ENCODE measurements around the gene SLC39A9. TPM values are rescaled to one million over a fixed set of nuclear protein-coding genes. Genes with fewer than 3 reads are reported as not detected.

The SLC39A9 gene
- total and polyA plus RNA-seq, 2 of the 4 experiments (the other 2 are of a cell fraction) = 41.4 to 168 TPM

GRCh38 chr14:69451941-69452340, 53.4 kb downstream of the SLC39A9 start:
- ChIA-PET POLR2A (ENCODE audit: unreplicated experiment) (no interaction called here), CTCF (interaction anchor here (1.1 kb wide), 1 partner anchor 8 kb away, joined by 6 read pairs; no protein-coding TSS in a partner anchor)
- Histone ChIP-seq H4K5ac (ENCODE audit: low read depth, low read length) (no peak overlapping the region), H2AK9ac (replicated peaks; ENCODE audit: low read depth, low read length, poor library complexity) (no peak overlapping the region), H2BK120ac (ENCODE audit: low read depth, low read length) (no peak overlapping the region), H3K56ac (ENCODE audit: extremely low read depth, insufficient read depth, low read length) (no peak overlapping the region), H3K4me1 (ENCODE audit: control insufficient read depth, insufficient read depth, low read length) (no peaks in the 10 kb centered on the region), H2BK20ac (ENCODE audit: low read depth, low read length) (no peak overlapping the region), H3K79me1 (ENCODE audit: low read depth in 1 of 2, low read length in 2 of 2) (peaks cover 16 to 18% of the 10 kb centered on the region in 2 experiments), H2AFZ (replicated peaks; ENCODE audit: low read length, poor library complexity) (no peak overlapping the region), H4K8ac (ENCODE audit: low read depth in 2 of 2, low read length in 2 of 2) (no peak overlapping the region), H3K27me3 (ENCODE audit: control insufficient read depth, insufficient read depth, low read length) (no peaks in the 10 kb centered on the region), H3K4me2 (ENCODE audit: low read depth, low read length) (no peak overlapping the region), H3K27ac (ENCODE audit: insufficient read depth, low read length) (no peak overlapping the region), H3K9me3 (ENCODE audit: control insufficient read depth, insufficient read depth, low read length) (no peaks in the 10 kb centered on the region), H4K20me1 (ENCODE audit: insufficient read depth, low read length) (no peaks in the 10 kb centered on the region; the same call in 1 of the 2 replicates), H3K9ac (ENCODE audit: low read depth, low read length) (no peak overlapping the region), H2AK5ac (ENCODE audit: low read depth, low read length) (no peak overlapping the region), H3K36me3 (ENCODE audit: control insufficient read depth, insufficient read depth, low read length) (peaks cover 8% of the 10 kb centered on the region), H4K91ac (ENCODE audit: insufficient read depth, low read depth, low read length) (no peak overlapping the region), H3K23ac (ENCODE audit: low read depth, low read length) (no peak overlapping the region), H3K4ac (ENCODE audit: low read depth, low read length) (no peak overlapping the region), H2BK5ac (ENCODE audit: low read depth, low read length, poor library complexity, severe bottlenecking) (no peak overlapping the region), H3K14ac (replicated peaks; ENCODE audit: low read depth, low read length) (no peak overlapping the region), H3K9me1 (ENCODE audit: insufficient read depth, low read length) (no peaks in the 10 kb centered on the region; the same call in 1 of the 2 replicates), H3K4me3 (ENCODE audit: insufficient read depth, low read depth, low read length) (no peak overlapping the region), H2BK15ac (ENCODE audit: low read depth, low read length) (no peak overlapping the region), H3K18ac (ENCODE audit: low read depth, low read length) (no peak overlapping the region)
- intact Hi-C loops (cut with micrococcal nuclease) = no loop called here
- ATAC-seq (ENCODE audit: low read depth) (no peak), DNase-seq (no peak)
- in situ Hi-C loops (cut with MboI; ENCODE audit: low sequenced_read_pairs) = no loop called here
- TF ChIP-seq CHD1 (IDR thresholded peaks at IDR 0.05; ENCODE audit: low read depth, low read length) (no peak), SMC3 (IDR thresholded peaks at IDR 0.05; ENCODE audit: low read depth, low read length) (no peak), NFE2L2 (IDR thresholded peaks at IDR 0.05; ENCODE audit: low read depth, low read length) (no peak), RCOR1 (IDR thresholded peaks at IDR 0.05; ENCODE audit: insufficient replicate concordance, low read length) (no peak), MXI1 (IDR thresholded peaks at IDR 0.05; ENCODE audit: borderline replicate concordance, low read depth, low read length) (no peak), MAZ (IDR thresholded peaks at IDR 0.05; ENCODE audit: borderline replicate concordance, low read depth, low read length) (no peak), RFX5 (IDR thresholded peaks at IDR 0.05; ENCODE audit: low read depth, low read length) (no peak), BHLHE40 (IDR thresholded peaks at IDR 0.05; ENCODE audit: low read depth, low read length) (no peak), CEBPB (IDR thresholded peaks at IDR 0.05; ENCODE audit: low read depth, low read length) (no peak), FOS (IDR thresholded peaks at IDR 0.05; ENCODE audit: low read depth, low read length) (no peak), MAFK (IDR thresholded peaks at IDR 0.05; ENCODE audit: low read depth, low read length) (no peak), CTCF (conservative IDR thresholded peaks at IDR 0.05; ENCODE audit: low read depth, low read length) (no peak), POLR2A (IDR thresholded peaks at IDR 0.05; ENCODE audit: low read depth, low read length) (no peak), USF2 (IDR thresholded peaks at IDR 0.05; ENCODE audit: low read depth, low read length) (no peak), RAD21 (IDR thresholded peaks at IDR 0.05; ENCODE audit: low read length) (no peak)
- BruUV-seq (replicated peaks) = no TSS peak
- WGBS, 2 experiments (ENCODE audit: extremely low coverage in 2 of 2, insufficient read length in 1 of 2) = 86% methylated on average over 1 of the region's 2 CpGs; no CpG with 5 or more reads in 1 of the 2 experiments
- dilution Hi-C loops (cut with HindIII; ENCODE audit: low sequenced_read_pairs, unreplicated experiment) = no loop called here
